Measurements from ENCODE around the gene TOR2A. TPM values are rescaled to one million over a fixed set of nuclear protein-coding genes. Genes with fewer than 3 reads are reported as not detected.

Gene TOR2A
- total RNA-seq, 1 donor from 2014 or later, result 9.5 TPM

DNA sequence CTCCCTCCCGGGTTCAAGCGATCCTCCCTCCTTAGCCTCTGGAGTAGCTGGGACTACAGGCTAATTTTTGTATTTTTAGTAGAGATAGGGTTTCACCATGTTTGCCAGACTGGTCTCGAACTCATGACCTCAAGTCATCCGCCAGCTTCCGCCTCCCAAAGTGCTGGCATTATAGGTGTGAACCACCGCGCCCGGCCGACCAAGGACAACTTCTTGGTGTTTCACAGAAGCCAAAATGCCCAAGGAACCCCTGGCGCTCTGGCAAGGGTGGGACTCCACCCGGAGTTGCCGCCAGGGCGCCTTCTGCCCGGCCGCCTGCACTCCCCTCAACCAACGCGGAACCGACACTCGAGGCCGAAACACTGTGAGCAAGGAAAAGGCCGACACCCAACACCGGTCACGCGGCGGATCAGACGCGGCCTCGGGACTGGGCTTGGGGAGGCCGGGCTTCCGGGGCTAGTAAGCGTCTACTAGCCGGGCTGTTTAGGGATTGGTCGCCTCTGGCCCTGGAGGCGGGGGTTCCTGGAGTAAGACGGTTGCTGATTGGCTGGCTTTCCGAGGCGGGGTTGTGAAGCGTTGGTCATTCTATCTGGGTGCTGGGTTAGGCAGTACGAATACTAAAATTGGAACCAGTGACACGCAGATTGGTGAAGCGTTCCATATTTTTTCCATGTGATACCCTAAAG, 36.0 kb downstream of the TOR2A start:
- peak; percentile 98 for ATAC-seq

DNA sequence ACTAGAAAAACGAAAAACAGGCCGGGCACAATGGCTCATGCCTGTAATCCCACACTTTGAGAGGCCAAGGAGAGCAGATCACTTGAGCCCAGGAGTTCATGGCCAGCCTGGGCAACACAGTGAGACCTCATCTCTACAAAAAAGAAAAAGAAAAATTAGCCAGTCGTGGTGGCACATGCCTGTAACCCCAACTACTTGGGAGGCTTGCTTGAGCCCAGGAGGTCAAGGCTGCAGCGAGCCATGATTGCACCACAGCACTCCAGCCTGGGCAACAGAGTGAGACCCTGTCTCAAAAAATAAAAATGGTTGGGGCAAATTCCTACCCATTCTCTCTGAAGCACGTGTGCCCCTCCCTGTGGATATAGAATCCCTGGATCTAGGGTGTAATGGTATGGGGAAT, 36.7 kb downstream of the TOR2A start:
- no peak for ATAC-seq

DNA sequence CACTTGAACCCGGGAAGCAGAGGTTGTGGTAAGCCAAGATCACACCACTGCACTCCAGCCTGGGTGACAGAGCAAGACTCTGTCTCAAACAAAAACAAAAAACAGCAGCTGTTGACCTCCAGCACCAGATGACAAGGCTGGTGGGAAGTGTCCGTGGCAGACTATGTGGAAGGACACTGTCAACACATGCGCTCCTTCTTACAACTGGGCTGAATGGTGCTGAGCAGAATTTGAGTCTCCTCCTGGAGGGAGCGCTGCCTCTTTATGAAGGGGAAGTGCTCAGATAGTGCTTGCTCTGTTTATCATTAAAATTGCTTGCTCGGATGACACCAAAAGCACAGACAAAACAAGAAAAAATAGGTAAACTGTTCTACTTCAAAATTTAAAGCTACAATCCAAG, 37.5 kb downstream of the TOR2A start:
- ATAC-seq, result no peak

DNA sequence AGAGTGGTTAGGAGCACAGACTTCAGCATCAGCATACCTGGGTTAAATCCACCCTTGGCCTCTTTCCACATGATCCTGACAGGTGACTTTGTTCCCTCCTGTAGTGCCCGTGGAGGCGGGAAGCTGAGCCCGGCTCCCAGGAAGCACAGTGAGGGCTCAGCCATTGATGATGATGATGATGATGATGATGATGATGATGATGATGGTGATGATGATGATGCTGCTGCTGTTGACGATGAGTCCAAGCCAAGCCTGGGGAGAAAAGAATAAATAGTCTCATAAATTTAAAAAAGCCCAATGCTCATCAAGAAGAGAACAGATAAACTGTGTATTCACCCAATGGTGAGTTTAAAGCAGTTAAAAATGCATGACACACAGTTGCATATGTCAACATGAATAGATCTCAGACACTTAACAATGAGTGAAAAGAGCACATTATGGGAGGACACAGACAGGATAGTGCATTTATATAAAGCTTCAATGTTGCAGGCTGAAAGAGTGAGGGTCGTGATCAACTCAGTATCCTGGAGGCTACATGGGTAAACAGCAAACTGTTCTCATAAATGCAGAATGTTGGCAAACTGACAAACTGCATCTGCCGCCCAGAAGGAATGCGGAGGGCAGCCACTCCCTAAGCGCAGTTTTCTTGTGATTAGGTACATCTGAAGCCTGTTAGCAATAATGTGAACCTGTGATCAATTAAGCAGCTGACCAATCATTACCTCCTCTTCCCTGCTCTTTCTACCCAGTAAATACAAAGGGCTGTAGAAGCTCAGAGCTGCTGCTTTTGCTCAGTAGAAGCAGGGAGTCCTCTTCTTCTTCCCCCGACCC, 40.0 kb downstream of the TOR2A start:
- ATAC-seq, result no peak

DNA sequence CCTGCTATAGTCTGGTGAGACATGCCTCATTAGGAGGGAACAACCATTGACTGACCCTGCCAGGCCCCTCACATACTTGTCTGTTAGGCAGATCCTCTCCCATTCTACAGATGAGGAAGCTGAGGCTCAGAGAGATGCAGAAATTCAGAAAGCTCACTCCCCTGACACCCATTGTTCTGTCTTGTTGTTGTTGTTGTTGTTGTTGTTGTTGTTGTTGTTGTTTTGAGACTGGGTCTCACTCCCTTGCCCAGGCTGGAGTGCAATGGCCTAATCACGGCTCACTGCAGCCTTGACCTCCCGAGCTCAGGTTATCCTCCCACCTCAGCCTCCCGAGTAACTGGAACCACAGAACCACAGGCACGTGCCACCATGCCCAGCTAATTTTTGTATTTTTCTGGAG, 41.4 kb downstream of the TOR2A start:
- ATAC-seq, result no peak

DNA sequence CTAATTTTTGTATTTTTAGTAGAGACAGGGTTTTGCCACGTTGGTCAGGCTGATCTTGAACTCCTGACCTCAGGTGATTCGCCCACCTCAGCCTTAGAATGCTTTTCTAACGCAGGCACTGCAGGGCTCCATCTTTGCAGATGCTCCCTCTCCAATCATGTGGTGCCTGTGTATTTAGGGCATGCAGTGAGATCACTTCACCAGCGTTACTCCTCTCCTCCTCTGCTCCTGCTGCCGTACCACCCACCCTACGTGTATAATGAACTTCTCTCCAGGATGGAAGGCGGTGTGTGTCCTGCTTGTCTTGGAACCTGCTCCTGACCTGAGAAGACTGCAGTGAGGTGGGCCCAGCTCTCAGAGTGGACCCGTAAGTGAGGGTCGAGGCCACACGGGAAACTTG, 42.0 kb downstream of the TOR2A start:
- no peak for ATAC-seq

DNA sequence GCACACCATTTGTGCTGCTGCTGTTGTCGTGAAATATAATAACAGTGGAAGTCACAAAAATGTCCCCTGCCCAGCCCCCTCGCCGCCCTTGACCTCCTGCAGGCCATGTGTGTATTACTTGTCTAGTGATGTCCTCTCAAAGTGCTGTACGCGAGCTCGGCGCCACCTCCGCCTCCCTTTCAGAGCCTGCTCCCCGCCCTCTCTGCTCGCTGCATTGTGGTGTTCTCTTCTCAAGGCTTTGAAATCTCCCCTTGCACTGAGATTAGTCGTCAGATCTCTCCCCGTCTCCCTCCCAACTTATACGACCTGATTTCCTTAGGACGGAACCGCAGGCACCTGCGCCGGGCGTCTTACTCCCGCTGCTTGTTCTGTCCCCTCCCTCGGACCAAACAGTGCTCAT, 43.0 kb downstream of the TOR2A start:
- ATAC-seq, result no peak

DNA sequence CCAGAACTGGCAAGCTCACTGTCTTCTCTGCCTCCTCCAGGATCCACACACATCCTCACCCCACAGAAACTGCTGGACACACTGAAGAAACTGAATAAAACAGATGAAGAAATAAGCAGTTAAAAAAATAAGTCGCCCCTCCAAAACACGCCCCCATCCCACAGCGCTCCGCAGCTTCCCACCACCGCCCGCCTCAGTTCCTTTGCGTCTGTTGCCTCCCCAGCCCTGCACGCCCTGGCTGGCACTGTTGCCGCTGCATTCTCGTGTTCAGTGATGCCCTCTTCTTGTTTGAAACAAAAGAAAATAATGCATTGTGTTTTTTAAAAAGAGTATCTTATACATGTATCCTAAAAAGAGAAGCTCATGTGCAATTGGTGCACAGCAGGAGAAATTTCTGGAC, 44.4 kb downstream of the TOR2A start:
- ATAC-seq, result no peak

DNA sequence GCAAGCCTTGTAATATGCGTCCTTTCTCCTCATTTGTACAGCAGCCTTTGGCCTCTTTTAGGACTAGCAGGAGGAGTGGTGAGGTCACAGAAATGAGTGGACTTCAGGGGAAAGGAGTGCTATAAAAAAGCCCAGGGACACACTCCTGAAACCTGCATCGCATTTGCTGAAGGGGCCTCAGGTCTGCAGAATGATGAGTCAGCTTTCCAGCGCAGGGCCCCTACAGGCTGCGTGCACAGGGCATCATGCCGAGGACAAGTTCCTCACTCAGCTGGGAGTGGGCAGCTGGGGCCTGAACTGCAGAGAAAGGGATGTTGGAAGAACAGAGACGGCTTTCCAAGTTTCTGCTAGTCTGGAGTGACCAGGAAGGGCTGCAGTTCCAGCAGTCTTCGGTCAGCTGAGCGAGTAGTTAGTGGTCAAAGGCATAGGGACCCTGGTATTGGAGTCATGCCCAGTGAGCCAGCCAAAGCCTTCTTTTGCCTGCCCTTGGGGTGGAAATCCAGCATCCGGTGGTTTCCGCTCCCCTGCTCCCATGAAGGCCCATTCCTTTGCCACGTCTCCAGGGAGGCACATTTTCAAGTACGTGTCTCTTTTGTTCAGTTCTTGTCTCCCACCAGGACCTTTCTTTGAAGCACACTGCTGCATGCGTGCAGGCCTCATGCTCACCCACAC, 45.6 kb downstream of the TOR2A start:
- ATAC-seq, result no peak

DNA sequence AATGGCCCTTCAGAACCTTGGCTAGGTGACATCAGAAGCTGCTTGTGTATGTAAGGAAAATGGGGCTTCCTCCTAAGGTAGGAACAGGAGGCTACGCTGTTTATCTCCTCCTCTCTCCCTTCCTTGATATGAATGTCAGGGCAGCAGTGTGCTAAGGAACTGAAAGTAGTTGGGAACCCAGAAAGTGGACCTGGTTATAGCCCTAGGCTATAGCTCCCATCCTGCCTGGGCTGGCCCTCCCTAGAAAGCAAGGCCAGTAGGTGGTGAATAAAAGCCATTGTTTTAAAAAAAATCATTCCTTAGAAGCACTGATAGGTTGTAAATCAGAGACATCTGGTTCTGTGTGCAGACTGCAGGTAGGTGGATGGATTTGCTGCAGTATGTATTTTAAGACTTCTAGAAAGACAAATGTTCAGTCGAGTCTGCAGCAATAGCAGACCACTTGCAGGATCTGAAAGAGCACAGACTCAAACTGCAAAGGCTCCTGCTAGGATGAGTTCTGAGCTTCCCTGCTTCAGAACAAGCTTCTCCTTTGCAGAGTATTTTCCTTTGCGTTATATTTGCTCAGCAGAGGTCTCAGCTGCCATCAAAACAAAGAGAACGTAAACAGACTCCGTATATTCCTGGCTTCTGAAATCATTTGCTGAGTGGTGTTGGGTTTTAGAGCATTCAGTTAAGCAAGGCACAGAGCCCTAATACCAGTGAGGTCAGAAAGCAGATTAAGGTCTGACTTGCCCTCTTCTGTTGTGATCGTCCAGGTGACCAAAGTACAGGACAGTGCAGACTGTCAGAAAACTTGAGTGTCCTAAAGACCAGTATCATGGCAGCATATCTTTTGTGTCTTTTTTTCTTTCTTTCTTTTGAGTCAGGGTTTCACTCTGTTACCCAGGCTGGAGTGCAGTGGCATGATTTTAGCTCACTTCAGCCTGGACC, 48.4 kb downstream of the TOR2A start:
- no peak for ATAC-seq

DNA sequence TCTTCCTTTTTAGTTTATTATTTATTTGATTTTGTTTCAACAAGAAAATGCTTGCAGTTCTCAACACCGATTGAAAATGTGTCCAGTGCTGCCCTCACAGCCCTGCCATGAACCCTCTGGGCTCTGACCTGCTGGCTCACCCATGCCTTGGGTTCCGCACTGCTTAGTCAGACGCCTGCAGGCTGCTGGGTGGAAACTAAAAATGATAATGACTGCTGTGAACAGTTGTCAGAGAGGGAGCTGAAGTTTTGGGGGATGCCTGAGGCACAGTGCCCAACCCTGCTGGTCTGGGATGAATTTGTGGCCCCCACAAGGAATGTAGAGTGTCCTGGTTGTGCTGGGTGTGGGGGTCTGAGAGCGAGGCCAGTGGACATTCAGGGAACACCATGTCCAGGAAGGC, 50.5 kb downstream of the TOR2A start:
- no peak for ATAC-seq

DNA sequence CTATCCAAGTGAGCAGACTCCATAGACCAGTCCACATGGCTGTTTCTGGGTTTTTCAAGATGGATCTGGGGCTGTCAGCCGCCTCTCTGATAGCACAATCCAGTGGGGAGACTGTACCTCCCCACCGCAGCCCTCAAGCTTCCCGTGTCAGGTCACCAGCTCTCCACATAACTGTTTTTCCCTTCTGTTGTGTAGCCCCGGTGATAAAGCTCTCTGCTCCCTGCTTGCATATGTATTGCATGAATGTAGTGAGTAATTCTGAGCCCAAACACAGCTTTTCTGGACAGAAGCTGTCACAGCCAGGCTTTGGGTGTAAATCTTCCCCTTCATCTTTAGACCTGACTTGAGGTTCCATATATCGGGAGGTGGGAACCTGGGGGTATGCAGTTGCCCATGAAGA, 51.4 kb downstream of the TOR2A start:
- no peak for ATAC-seq

DNA sequence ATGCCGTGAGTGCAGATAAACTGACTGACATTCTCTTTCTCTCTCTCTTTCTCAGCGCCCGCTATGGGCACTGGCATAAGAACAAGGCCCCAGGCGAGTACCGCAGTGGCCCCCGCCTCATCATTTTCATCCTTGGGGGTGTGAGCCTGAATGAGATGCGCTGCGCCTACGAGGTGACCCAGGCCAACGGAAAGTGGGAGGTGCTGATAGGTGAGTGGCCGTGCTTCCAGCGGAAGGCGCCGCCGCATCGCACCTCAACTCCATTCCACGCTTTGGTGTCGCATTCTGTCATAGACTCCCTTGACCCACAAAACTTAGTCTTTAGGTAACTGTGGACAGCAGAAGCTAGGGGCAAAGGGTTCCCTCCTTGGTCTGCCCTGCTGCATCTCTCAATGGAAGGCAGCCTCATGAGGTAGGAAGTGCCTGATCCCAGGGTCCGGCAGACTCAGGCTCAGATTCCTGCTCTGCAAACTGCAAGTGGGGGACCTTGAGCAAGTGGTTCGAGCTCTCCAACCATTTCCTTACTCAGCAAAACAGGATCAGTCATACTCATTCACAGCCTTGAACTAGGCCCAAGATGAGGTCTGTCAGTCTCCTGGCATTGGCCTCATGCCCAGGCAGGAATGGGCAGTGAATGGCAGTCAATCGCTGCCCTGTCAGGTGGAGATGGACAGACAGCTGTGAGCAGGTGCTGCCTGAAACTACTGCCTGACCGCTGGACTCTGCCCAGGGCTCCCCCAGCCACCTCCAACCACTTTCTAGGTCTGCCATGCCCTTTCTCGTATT, 52.5 kb downstream of the TOR2A start:
- ATAC-seq, result no peak

Other genes with a start within 250 kb of the TOR2A start
- 10.1 TPM for gene STXBP1, start 123.0 kb downstream of the TOR2A start, total RNA-seq
- gene CFAP157, start 28.3 kb downstream of the TOR2A start, total RNA-seq, result not detected
- gene PTRH1, start 19.6 kb downstream of the TOR2A start, total RNA-seq, result 7.9 TPM
- gene TTC16, start 19.2 kb downstream of the TOR2A start, total RNA-seq, result not detected
- 1.9 TPM for gene SH2D3C, start 43.4 kb upstream of the TOR2A start, total RNA-seq
- gene CDK9, start 50.7 kb upstream of the TOR2A start, total RNA-seq, result 38.3 TPM
- gene FPGS, start 67.6 kb upstream of the TOR2A start, total RNA-seq, result 28.3 TPM
- 14.3 TPM for gene ENG, start 119.4 kb upstream of the TOR2A start, total RNA-seq
- gene AK1, start 142.4 kb upstream of the TOR2A start, total RNA-seq, result 39.9 TPM
- gene ST6GALNAC6, start 164.3 kb upstream of the TOR2A start, total RNA-seq, result 13.0 TPM
- gene ST6GALNAC4, start 181.7 kb upstream of the TOR2A start, total RNA-seq, result 11.4 TPM
- 4.3 TPM for gene PIP5KL1, start 195.5 kb upstream of the TOR2A start, total RNA-seq
- gene DPM2, start 202.6 kb upstream of the TOR2A start, total RNA-seq, result 25.7 TPM
- gene EEIG1, start 245.7 kb upstream of the TOR2A start, total RNA-seq, result 108 TPM